Cardiac septum (tissue), 1 donor: ENCODE measurements around the gene EHHADH. TPM values are rescaled to one million over a fixed set of nuclear protein-coding genes. Genes with fewer than 3 reads are reported as not detected.
"Not testable (repeated sequence)": the region's sequence is repeated elsewhere in the genome, so short reads cannot be mapped to it uniquely, and the experiment has no call there.

Experiments
- DNase-seq: peaks from one replicate; pipeline ENCODE4 v3.0.0-alpha.2; 2020; ENCODE audit warnings: low spot score
- intact Hi-C: fragments of 100-400 bp; cut with DNase I; formaldehyde crosslinking; loops from one replicate; pipeline ENCODE4 v1.14.0; 2022
- long read RNA-seq: library from polyadenylated mRNA; unstranded; transcript quantifications from one replicate; pipeline ENCODE4 v2.0.0, GENCODE V29; 2021
- total RNA-seq: library from RNA; stranded (reverse); fragmentation: NEBNext Ultra II Directional; extraction: Animal tissue kit (Norgen Biotek cat#: 25700); gene quantifications from one replicate; pipeline ENCODE4 v1.2.1, GENCODE V29; 2021
- donor health status: DM: no; HTN: no; CAD: no.

Gene EHHADH
- 17.7 TPM for total RNA-seq
- long read RNA-seq, transcript EHHADH-201 (7 exons, 3,850 nt): major isoform, 9 of 15 reads
- long read RNA-seq, partial matches to known transcripts: 2 of 15 reads
- long read RNA-seq, other reads (novel, unspliced or antisense): 4 of 15 reads

DNA sequence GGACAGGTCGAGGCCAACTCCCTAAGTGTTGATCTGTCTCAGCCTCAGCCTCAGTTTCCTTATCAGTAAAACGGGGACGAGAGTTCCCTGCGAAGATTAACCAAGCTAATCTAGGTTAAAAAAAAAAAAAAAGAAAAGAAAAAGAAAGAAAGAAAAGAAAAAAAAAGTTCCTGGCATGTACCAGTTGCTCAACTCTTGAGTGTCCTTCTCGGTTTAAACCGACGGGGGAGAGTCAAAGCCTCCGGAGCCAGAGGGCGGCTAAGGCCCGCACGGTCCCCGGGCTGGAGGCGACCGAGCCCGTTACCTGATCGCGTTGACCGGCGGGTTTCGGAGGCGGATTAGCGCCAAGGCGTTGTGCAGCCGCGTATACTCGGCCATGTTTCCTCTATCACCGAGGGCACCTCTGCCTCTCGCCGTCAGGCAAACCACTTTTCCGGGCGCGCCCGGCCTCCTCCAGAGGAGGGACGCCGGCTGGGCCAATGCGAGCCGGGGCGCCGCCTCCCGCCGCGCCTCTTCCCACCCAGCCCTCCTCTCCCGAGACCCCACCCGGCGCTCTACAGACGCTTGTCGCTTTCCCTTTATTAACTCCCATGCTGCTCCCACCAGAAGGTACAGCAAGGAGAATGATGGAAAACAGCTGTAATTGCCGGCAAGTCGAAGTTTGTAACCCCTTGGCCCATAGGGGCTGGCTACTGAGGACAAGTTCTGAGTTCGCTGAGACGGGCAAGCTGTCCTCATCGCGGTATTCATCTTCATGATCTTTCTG, at the start of gene EHHADH:
Gene EHHADH (minus strand): TSS at position 405 of the 766 bp plus-strand sequence. CDS start 27 bp downstream, at position 378.
- DNase-seq: peak; percentile 91
- intact Hi-C loops: no loop called here

DNA sequence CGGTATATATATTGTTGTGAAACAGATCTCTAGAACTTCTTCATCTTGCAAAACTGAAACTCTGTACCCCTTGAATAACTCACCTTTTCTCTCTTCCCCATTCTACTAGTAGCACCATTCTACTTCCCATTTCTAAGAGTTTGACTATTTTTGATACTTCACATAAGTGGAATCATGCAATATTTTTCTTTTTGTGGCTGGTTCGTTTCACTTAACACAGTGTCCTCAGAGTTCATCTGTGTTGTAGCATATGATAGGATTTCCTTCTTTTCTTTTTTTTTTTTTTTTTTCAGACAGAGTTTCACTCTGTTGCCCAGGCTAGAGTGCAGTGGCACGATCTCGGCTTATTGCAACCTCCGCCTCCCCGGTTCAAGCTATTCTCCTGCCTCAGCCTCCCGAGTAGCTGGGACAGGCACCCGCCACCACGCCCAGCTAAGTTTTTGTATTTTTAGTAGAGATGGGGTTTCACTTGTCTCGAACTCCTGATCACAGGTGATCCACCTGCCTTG, 46.1 kb upstream of the EHHADH start:
- intact Hi-C loops, DNase-seq: not testable (repeated sequence)

DNA sequence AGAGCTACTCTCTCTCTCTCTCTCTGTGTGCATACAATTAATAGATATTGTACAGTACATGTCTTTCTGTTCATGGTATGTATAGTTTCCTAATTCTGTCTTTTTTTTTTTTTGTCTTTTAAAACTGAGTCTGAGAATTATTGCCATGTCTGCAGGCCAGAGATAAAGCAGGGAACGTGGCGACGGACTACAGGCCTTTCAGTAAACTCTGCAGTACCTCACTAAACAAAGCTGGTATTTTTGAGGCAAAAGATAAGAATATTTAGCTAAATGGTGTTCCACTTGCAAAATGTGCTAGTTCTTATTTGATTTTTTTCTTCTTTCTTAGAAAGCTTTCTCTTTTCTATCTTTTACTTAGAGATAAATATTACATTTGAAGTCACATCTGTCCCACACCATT, 44.0 kb upstream of the EHHADH start:
- intact Hi-C loops: no loop called here
- DNase-seq: no peak

DNA sequence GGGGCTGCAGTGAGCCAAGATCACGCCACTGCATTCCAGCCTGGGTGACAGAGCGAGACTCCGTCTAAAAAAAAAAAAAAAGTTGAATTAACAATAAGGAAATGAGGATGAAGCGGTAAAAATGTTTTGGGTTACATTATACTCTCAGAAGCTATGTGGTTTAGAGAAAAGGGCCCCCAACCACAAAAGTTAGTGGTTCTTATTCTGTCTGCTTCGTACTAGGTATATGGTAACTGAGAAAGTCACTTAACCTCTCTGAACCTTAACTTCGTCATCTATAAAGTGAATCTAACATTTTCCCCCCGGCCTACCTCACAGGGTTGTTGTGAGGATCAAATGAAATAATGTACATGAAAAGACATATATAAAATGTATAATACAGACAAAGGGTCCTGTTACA, 38.4 kb upstream of the EHHADH start:
- intact Hi-C loops: no loop called here
- DNase-seq: no peak

DNA sequence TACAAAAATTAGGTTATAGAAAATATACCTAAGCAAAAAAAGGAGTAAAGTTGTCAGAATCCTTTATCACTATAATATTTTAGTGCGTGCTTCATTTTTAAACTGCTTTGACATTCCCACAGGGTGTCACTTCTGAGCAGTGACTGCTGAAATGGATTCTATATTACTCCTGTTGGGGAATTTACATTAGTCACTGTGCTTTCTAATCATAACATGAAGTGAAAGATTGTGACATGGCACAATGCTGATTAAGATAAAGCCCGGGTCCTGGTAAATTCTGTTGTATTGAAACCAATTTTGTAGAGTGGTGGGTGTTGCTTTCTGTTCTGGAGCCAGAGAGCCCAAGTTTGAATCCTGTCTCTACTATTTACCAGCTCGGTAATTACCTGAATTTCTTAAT, 36.4 kb upstream of the EHHADH start:
- intact Hi-C loops: no loop called here
- no peak for DNase-seq

DNA sequence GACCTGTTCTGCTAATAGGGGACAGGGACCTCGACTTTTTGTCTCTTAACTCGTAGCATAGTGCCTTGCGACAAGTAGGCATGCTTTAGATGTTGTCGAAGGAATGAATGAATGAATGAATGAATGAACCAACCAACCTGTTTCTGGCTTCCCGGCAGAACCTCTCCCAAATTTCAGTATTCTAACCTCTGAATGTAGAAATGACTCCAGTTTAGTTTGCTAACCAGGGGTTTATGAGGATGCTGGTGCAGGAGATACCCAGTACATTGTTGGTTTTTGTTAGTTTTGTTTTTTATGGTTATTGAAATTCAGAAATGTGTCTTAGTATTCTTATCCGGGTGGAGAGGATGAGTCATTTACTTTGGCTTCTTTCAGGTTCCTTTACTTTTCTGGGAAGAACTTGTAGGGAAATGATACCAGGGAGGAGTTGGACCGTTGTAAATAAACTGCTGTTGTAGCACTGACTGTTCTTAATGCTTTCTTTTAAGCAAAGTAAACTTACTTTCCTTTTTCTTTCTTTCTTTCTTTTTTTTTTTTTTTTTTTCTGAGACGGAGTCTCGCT, 29.6 kb upstream of the EHHADH start:
- intact Hi-C loops: no loop called here
- DNase-seq: no peak

DNA sequence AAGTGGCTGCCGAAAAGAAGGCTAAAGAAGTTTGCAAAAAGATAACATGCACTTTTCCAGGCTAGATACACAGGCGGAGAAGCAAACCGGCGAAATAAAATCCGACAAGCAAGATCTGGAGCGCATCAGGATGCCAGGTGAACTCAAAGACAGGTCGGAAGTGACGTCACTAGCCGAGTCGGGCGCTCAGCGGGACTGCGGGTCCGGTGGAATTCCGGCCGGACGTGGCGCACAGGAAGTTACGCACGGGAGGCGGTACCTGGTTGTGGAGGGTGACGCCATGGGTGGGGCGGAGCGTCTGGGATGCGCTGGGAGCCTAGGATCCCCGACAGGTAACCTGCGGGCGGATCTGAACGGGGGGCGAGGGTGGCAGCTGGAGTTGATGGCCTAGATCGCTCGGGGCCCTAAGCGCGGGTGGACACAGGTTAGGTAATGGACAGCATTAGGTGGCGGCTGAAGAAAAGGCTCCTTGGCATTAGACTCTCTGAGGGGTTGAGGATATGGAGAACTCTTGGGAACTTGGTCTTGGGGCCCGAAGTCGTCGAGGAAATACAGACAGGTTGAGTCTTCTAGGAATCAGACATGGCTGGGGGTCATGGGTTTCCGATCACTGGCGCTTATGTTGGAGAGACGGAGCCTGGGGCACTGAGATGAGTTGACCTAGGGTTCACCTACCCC, 29.0 kb upstream of the EHHADH start:
- intact Hi-C loops: no loop called here
- DNase-seq: peak; percentile 99

DNA sequence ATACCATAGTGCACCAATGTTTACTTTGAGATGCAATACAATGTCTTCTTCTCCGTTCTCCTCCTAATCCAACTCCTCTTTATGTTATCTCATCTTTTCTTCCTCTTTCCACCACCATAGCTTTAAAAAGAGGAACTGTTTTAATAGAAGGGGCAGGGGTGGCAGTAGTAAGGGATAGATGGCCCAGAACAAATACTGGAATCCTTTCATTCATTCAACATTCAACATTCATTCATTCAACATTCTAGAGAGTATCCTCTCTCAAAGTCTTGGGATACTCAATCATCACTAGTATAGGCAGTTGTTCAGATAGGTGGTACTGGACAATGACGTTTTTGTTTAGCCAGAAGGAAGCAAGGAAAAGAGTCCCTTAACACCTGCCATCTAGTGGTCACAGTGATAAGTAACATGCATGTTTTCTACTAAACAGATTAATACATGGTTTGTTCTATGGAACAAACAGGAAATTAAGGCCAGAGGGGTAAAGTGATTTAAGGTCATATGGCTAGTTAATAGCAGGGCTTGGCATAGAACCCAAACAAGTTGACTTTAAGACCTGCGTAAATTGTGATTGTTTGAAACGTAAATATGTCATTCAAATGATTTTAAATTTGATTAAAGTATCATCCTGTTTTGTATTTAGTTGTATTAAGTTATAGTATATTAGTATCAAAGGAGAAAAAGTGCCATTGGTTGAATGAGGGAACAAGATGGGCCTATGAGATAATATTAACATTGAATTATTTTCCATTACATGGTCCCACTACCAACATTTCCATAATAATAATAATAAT, 26.9 kb upstream of the EHHADH start:
- no peak for DNase-seq
- intact Hi-C loops: no loop called here

DNA sequence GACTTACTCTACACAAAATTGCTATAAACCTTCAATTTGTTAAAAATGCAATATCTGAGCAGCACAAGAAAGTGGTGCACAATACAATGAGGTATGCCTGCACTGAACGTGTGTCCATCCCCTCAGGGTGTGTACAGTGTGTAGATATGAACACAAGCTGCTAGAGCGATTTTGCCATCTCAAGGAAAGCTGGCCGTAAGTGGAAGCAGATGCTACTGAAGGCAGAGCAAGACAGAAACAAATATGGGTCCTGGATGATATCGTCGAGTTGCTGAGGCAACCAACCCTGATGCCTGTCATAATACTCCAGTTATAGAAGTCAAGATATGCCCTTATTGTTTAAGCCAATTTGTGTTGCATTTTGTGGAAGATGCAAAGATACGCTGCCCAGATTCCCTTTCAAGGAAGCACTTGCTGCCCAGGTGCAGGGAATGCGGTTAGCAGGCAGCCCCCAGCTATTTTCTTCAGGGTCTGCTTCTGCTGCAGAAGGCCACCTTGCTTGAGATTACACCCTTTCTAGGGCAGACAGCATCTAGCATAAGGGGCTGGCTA, 25.8 kb upstream of the EHHADH start:
- DNase-seq: no peak
- intact Hi-C loops: no loop called here

DNA sequence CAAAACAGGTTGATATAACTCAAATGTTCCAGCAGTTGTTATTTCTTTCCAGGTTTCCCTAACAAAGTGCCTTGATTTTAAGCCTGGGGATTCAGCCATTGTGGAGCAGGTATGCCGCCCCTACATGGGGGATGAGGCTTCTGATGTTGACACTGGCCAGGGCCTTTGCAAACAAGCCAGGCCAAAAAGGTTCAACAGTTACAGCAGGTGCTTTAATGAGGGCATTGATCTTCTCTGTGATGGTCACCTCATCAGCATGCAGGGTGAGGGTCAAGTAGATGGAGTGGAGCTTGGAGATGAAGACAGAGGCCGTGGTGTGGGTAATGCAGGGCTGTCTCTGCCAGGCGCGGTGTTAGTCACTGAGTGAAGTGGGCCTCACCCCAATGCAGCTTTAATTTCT, 22.6 kb upstream of the EHHADH start:
- no peak for DNase-seq
- intact Hi-C loops: no loop called here

DNA sequence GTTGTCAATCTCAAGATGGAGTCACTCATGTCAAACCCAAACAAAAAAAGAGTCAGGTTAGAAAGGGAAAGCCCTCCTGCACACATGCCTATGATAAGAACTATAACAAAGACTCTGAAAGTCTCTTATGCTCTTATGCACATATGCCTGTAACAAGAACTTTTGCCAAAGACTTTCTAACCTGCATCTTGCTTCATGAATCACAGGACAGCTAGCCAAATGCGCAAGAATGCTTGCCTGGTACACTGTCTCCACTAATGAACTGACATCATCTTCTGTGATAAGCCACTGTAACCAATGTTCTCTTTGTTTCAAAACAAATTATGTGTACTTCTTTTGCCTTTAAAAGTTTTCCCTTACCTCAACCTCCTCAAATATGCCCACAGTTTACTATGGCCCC, 18.2 kb upstream of the EHHADH start:
- DNase-seq: no peak
- intact Hi-C loops: no loop called here

DNA sequence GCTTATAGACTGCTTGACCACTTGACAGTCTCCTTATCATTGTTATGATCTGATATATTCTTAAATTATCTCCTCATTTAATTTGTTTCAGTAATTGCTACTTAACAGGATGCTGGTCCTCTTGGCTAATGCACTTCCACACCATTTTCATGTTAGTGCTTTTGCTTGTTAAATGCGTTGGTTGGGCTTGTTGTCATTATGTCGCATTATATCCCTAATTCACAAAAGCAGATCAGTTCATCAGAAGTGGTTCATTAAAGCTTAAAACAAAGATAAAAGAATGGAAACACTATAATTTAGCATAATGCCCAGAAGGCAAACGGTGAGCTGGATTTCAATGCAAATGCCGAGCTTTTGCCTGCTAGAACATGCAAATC, 17.1 kb upstream of the EHHADH start:
- intact Hi-C loops: no loop called here
- no peak for DNase-seq

DNA sequence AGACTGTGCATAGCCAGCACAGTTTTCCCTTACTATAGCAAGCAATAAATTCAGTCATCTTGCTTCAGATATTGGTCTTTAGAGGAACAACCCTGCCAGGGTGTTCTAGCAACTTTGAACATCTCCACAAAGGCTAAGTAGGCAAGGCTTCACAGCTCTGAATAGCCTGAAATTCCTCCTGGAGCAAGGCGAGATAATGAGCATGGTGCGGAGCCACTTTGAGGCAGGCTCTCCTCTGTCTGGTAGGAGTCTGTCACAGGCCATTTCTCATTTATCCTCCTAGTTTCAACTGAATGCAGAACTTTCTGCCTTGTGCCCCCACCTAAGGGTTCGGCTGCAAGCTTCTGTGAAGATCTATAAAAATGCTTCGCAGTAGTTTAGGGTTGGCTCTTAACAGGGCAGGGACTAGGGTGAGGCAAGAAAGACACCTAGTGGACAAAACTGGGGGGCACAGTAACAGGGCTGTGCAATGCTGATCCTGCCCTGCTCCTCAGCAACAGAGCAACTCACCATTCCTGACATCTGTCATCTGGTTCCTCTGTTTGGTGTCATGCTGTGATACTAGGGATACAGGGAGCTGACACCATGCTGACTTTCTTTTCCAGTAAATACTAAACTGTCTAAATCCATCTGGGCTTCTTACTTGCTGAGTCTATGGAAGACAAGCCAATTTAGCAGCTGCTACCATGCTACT, 16.6 kb upstream of the EHHADH start:
- intact Hi-C loops: no loop called here
- DNase-seq: no peak

DNA sequence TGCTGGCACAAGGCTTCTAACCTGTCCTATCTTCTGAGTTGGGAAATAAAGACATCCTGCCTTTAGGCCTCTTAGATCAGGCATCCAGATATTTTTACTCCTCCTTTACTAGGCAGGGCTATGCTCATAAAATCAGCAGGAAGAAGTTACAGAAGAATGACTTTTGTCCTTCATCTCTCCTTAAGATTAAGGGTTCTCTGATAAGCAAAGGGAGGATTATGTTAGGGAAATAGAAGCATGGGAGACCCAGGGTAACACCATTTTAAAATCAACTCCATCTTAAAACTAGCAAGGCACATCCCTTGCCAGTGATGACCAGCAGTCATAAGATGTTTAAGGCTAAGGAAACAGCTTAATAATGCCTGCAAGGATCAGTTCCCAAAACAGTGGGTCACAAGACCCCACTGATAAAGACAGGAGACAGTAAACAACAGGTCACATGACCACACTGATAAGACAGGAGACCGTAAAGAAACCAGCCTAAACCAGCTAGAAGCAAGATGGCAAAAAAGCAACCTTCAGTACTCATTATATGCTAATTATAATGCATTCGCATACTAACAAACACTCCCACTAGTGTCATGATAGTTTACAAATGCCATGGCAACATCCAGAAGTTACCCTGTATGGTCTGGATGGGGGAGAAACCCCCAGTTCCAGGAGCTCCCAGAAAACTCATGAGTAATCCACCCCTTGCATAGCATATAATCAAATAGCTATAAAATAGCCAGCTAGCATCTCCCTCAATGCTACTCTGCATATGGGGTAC, 14.5 kb upstream of the EHHADH start:
- intact Hi-C loops: no loop called here
- DNase-seq: no peak

DNA sequence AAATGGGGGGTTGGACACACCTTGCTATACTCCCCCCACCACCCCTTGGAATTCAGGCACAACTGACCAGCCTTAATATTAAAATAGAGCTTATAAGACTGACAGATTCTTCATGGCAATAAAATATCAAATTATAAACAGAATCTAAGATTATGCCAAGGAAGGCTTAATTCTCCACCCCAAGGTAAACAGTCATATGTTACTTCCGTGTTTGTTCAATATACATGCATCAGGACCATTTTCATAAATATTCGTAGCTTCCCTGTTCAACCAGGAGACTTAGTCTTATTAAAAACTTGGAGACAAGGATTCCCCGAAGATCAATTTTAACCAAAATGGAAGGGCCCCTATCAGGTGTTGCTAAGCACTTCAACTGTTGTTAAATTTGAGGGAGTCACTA, 13.3 kb upstream of the EHHADH start:
- intact Hi-C loops: no loop called here
- DNase-seq: no peak

DNA sequence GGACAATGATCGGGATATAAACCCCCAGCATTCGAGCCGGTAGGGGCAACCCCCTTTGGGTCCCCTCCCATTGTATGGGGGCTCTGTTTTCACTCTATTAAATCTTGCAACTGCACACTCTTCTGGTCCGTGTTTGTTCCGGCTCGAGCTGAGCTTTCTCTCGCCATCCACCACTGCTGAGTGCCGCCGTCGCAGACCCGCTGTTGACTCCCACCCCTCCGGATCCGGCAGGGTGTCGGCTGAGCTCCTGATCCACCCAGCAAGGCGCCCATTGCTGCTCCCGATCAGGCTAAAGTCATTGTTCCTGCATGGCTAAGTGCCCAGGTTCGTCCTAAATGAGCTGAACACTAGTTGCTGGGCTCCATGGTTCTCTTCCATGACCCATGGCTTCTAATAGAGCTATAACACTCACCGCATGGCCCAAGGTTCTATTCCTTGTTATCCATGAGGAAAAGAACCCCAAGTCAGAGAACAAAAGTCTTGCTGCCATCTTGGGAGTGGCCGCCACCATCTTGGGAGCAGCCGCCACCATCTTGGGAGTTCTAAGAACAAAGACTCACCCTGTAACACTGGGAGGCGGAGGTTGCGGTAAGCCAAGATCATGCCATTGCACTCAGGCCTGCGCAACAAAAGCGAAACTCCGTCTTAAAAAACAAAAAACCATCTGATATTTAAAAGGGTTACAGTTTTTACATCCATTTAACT, 11.2 kb upstream of the EHHADH start:
- no peak for DNase-seq
- intact Hi-C loops: no loop called here

DNA sequence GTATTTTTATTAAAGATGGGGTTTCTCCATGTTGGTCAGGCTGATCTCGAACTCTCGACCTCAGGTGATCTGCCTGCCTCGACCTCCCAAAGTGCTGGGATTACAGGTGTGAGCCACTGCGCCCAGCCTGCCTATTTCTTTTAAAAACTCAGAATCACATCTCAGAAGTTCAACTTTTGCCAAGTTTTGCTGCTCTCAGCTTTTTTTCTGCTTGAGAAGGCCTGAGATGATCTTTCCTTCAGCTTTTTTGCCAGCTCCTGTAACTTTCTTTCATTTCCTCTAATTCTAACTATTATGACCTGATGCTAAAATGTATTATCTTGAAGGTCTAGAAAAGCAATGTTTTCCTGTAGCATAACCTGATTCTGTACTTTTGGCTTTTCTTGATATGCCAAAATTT, 9.6 kb upstream of the EHHADH start:
- DNase-seq: no peak
- intact Hi-C loops: no loop called here

DNA sequence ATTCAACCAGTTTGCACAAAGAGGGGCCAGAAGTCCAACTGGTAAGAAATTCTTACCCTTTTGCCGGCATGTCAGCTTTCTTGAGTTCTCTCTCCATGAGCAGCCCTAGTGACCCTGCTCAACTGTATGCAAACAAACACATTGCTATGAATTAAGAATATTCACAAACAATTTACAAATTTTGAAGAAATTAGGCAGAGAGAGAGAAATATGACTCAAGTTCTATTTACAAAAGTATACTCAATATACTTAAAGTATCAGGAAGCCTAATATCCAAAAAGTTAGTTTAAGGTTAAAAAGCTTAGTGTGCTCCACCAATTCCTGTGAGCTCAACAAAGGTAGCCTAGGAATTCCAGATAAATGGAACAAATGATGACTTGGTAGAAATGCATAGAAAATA, 3.5 kb upstream of the EHHADH start:
- intact Hi-C loops: no loop called here

More for the DNA sequence above, 3.5 kb upstream of the EHHADH start:
- no peak for DNase-seq
